GM19438 (cell line): Measurements from ENCODE around the gene FZD4.
"Not testable (repeated sequence)": the region's sequence is repeated elsewhere in the genome, so short reads cannot be mapped to it uniquely, and the experiment has no call there.

Experiments
- ATAC-seq: cut with Tn5 transposase; IDR thresholded peaks from one replicate; pipeline ENCODE4 v1.9.1; 2021; ENCODE audit warnings: low read depth; ENCODE audit not compliant: unreplicated experiment

Gene FZD4

DNA sequence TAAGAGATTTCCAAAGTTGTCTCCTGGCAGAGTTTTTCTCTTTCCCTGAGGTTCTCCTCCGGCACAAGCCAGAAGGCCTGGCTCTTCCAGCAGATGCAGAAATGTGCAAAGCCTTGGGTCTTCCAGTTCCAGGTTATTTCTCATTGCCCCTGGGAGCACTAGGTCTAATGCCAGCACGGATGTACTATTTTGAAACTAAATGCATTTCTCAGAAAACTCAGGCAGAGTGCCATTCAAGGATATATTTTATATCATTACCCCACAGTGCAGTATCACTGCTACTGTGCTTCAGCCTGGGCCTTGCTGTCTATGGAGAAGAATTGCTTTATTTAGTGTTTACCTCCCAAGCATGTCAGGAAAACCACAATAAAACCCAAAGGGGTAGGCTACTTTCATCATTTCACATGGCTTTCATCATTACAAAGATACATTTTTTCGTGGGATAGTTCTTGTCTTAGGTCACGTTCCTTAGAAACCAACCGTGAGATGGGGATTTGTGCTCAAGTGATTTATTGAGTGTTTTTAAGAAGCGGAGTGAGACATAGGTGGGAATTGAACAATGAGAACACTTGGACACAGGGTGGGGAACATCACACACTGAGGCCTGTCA lies 22.4 kb upstream of the FZD4 start:
- ATAC-seq, result no peak

DNA sequence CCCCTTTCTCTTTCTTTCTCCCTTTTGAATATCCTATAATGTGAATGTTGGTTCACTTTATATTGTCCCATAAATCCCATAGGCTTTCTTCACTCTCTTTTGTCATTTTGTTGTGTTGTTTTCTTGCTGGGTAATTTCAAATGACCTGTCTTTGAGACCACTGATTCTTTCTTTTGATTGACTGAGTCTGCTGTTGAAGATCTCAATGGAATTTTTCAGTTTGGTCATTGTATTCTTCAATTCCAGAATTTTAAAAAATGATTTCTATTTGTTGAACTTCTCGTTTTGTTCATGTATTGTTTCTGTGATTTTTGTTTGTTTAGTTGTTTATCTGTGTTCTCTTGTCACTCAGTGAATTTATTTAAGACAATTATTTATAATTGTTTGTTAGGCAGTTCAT lies 17.5 kb upstream of the FZD4 start:
- ATAC-seq, result no peak

DNA sequence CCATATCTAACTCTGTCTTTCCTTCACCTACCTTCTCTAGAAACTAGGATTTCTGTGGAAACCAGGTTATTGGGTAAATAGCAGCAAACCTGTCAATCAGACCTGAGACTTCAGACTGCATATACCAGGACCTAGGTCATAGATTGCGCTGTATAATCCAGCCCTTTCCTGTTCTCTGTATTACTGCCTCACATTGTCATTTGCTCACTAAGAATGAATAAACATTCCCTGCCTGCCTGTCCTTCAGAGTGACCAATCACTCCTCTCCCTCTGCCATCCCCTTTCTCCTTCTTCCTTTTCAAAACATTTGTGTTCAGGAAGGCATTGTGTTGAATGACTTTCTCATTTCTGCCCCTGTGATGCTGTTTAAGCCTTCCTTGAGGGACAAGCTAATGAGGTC lies 14.1 kb upstream of the FZD4 start:
- ATAC-seq, result no peak

DNA sequence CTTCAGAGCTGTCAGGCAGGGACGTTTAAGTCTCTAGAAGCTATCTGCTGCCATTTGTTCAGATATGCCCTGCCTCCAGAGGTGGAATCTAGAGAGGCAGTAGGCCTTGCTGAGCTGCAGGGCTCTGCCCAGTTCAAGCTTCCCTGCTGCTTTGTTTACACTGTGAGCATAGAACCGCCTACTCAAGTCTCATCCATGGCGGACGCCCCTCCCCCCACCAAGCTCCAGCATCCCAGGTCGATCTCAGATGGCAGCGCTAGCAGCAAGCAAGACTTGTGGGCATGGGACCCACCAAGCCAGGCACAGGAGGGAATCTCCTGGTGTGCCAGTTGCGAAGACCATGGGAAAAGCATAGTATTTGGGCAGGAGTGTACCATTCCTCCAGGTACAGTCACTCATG lies 12.4 kb upstream of the FZD4 start:
- not testable (repeated sequence) for ATAC-seq

DNA sequence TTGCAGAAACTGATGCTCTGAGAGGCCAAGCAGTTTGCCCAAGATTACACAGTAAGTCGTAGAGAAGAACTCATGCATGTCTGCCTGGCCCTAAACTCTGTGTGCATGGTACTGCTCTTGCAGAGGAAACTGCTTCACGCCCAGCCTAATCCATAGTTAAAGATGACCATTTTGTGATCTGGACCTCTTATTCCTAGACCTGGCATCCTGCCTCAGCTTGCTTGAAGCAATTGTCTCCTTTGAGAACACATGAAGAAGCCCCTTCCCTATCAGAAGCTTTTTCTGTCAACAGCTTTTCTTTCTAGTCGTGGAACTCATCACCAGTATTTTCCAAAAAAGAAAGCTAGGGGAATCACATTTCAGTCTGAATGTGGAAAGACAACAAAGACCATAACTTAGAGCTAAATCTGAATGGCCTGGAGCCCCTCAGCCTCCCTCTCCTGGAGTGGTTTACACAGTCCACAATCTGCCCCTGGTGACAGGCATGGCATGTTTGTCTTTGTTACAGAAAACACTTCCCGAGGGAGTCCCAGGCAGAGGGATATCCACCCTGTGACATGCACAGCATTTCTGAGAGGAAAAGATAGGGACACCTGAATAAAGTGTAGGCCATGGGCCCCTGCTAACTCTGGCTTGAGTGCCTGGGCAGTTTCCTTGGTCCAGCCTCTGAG lies 2.9 kb upstream of the FZD4 start:
- ATAC-seq, result no peak

- ATAC-seq, result no peak
These were observed 1.7 kb upstream of the FZD4 start for GRCh38 chr11:86956905-86957195.

DNA sequence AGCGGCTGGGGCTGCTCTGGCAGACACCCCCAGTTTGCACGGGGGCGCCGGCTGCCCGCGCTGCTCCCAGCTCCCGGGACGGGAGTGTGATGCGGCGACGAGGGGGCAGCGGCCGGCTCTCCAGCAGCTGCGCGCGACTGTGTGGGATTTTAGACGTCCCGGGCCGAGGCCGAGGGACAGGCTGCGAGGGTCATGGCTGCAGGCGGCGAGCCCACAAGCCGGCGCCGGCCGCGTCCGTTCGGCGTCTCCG lies 159 bp downstream of the FZD4 start:
- ATAC-seq, result peak; percentile 17

DNA sequence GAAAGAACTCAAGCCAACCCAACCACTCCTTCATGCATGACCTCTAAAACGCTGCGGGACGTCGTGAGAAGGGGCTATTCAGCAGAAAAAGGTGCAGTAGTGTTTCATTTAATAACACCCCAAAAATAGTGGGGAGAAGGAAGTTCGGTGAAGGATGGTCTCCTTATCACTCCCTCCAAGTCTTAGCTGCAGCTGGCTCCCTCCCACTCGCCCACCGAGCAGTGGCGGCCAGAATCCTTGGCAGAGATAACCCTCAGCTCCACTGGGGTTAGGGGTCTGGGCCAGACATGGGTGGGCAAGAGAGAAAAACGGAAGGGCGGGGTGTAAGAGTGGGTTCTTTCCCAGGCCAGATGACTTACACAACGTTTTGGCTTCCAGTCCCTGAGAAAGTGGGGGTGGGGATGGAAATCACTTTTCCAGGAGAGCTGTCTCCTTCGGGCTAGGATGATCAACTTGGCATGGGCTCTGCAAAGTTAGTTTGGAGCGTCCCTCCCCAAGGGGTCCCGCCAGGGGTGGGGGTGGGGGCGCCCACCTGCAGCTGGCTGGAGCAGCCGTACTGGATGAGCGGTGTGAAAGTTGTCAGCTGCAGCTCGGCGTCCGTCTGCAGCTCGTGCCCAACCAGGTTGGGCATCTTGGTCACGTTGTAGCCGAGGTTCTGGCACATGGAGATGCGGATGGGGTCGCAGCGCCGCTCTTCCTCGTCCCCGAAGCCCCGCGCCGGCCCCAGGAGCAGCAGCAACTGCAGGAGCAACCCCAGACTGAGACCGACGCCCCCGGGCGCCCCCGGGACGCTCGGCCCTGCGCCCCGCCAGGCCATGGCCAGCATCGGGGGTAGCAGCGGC lies 705 bp downstream of the FZD4 start:
- no peak for ATAC-seq

DNA sequence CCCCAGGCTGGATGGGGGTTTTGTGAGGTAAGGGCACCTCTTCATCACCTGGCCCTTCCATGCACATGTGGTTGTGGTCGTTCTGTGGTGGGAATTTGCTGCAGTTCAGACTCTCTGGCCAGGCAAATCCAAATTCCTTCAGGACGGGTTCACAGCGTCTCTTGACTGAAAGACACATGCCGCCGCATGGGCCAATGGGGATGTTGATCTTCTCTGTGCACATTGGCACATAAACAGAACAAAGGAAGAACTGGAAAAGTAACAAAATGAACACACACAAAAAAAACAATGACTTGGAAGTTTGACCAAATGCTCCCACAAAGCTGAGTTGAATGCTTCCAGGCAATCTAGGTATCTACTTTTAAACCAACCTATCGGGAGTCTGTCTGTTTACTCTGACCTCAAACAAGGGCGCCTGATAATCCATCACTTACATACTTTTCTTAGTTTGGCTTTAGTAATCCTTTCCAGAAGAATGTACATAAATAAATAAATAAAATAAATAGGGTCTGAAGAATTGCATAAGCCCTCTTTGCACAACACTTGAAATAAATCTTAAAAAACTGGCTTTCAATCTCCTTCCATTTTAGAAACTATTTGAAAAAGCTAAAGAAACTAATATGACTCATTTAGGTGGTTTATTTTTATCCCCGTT lies 2.8 kb downstream of the FZD4 start:
- no peak for ATAC-seq

- ATAC-seq, result no peak
These were observed 3.5 kb downstream of the FZD4 start for GRCh38 chr11:86951706-86952105.

DNA sequence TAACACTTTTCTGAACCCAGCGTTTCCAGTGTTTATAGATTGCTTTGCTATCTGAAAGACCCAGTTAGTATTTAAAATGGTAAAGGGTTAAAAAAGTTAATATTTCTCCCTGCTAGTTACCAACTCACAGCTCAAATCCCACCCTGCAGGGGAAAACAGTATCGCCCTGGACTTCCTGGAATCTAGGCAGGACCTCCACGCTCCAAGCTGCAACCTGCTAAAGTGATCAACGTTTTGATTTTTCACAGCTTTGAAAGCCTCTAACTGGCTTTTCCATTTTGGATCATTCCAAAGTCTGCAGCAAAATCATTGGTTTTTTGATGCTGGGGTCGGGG lies 4.6 kb downstream of the FZD4 start:
- no peak for ATAC-seq

- ATAC-seq, result no peak
These were observed 5.1 kb downstream of the FZD4 start for GRCh38 chr11:86949995-86950660.

- no peak for ATAC-seq
These were observed 6.5 kb downstream of the FZD4 start for GRCh38 chr11:86948733-86949132.

GRCh38 chr11:86947541-86947940 lies 7.7 kb downstream of the FZD4 start:
- no peak for ATAC-seq

DNA sequence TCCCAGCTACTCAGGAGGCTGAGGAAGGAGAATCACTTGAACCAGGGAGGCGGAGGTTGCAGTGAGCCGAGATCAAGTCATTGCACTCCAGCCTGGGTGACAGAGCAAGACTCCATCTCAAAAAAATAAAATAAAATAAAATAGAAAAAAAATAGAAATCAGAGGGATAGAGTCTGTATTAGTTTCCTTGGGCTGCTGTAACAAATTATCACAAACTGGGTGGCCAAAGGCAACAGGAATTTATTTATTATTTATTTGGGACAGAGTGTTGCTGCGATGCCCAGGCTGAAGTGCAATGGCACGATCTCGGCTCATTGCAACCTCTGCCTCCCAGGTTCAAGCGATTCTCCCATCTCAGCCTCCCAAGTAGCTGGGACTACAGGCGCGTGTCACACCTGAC lies 11.7 kb downstream of the FZD4 start:
- ATAC-seq, result not testable (repeated sequence)

- no peak for ATAC-seq
These were observed 13.2 kb downstream of the FZD4 start for GRCh38 chr11:86941871-86942599.

- no peak for ATAC-seq
These were observed 13.9 kb downstream of the FZD4 start for GRCh38 chr11:86941077-86941870.

DNA sequence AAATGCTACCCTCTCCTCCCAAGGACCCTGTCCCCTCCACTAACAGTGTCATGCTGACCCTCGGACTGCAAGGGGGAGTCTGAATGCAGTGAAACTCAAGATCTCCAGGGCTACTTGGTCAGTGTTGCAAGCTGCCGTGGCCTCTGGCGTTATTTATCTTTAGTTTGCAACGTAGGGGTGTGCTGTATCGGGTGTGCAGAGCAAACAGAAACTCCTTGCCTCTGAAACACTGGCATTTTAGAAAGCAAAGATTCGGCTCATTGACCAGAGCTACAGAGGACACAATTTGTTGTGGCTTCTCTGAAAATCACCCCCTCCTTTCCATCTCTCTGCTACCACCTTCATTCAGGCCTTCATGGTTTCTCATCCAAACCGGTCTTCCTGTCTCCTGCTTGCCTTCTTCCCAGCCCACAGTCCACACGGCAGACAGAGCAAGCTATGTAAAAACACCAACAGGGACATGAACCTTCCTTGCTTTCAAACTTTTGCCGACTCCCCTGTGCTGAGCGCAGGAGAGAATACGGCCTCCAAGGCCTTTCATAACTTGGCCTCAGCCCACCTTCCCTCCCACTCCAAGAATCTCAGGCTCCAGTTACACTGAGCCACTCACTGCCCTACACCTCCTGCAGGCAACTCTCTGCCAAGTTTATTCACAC lies 14.9 kb downstream of the FZD4 start:
- ATAC-seq, result no peak
